ENCODE results near the gene WDR88. TPM values are rescaled to one million over a fixed set of nuclear protein-coding genes. Genes with fewer than 3 reads are reported as not detected.

Gene WDR88
- total and polyA plus RNA-seq, 9 donors = 0.79 TPM; not detected in 8

GRCh38 chr19:33217881-33218280 lies 86.0 kb downstream of the WDR88 start:
- intact Hi-C loops (cut with DNase I) = no loop called here
- no peak overlapping the region for H3K4me3 ChIP-seq
- H3K36me3 ChIP-seq = no peaks in the 10 kb centered on the region
- WGBS, 3 donors = 42 to 53% (median 50%) methylated on average over 8 of the region's 8 CpGs
- H3K27ac ChIP-seq = no peak overlapping the region
- no peak for TF ChIP-seq CTCF (IDR thresholded peaks at IDR 0.05)
- TF ChIP-seq POLR2A (IDR thresholded peaks at IDR 0.05) = no peak
- no peak for TF ChIP-seq EP300 (IDR thresholded peaks at IDR 0.05)
- H3K4me1 ChIP-seq (ENCODE audit: insufficient read depth) = no peaks in the 10 kb centered on the region
- H3K9me3 ChIP-seq = no peaks in the 10 kb centered on the region
- no peaks in the 10 kb centered on the region for H3K27me3 ChIP-seq
- no peak for DNase-seq

- intact Hi-C loops (cut with DNase I) = no loop called here
- H3K27me3 ChIP-seq = no peaks in the 10 kb centered on the region
- TF ChIP-seq EP300 (IDR thresholded peaks at IDR 0.05) (no peak), CTCF (IDR thresholded peaks at IDR 0.05) (no peak), POLR2A (IDR thresholded peaks at IDR 0.05) (no peak)
- WGBS, 3 donors = 68 to 78% (median 75%) methylated on average over 12 of the region's 12 CpGs
- no peaks in the 10 kb centered on the region for H3K36me3 ChIP-seq
- no peak overlapping the region for H3K27ac ChIP-seq
- no peak for DNase-seq
- H3K9me3 ChIP-seq = no peaks in the 10 kb centered on the region
- H3K4me1 ChIP-seq (ENCODE audit: insufficient read depth) = no peaks in the 10 kb centered on the region
- no peak overlapping the region for H3K4me3 ChIP-seq
Measured at GRCh38 chr19:33219261-33219815, 87.4 kb downstream of the WDR88 start.

GRCh38 chr19:33220115-33220514 lies 88.2 kb downstream of the WDR88 start:
- no peak overlapping the region for H3K27ac ChIP-seq
- no peaks in the 10 kb centered on the region for H3K36me3 ChIP-seq
- H3K9me3 ChIP-seq = no peaks in the 10 kb centered on the region
- TF ChIP-seq POLR2A (IDR thresholded peaks at IDR 0.05) = no peak
- no peak for TF ChIP-seq CTCF (IDR thresholded peaks at IDR 0.05)
- no peak for TF ChIP-seq EP300 (IDR thresholded peaks at IDR 0.05)
- H3K27me3 ChIP-seq = peaks cover 2% of the 10 kb centered on the region
- no peak for DNase-seq
- 89 to 93% (median 89%) methylated on average over 18 of the region's 18 CpGs for WGBS, 3 donors
- no peaks in the 10 kb centered on the region for H3K4me1 ChIP-seq (ENCODE audit: insufficient read depth)
- no peak overlapping the region for H3K4me3 ChIP-seq
- intact Hi-C loops (cut with DNase I) = no loop called here

GRCh38 chr19:33220735-33221134 lies 88.8 kb downstream of the WDR88 start:
- DNase-seq = no peak
- TF ChIP-seq CTCF (IDR thresholded peaks at IDR 0.05) (no peak), EP300 (IDR thresholded peaks at IDR 0.05) (no peak), POLR2A (IDR thresholded peaks at IDR 0.05) (no peak)
- no peaks in the 10 kb centered on the region for H3K4me1 ChIP-seq (ENCODE audit: insufficient read depth)
- intact Hi-C loops (cut with DNase I) = no loop called here
- H3K36me3 ChIP-seq = no peaks in the 10 kb centered on the region
- H3K27me3 ChIP-seq = peaks cover 2% of the 10 kb centered on the region
- no peak overlapping the region for H3K4me3 ChIP-seq
- H3K9me3 ChIP-seq = no peaks in the 10 kb centered on the region
- 81 to 85% (median 84%) methylated on average over 9 of the region's 9 CpGs for WGBS, 3 donors
- no peak overlapping the region for H3K27ac ChIP-seq

Data from ovary (tissue), 9 donors.